B cell (primary cell): ENCODE data around the gene ACKR2. TPM values are rescaled to one million over a fixed set of nuclear protein-coding genes. Genes with fewer than 3 reads are reported as not detected.

Experiments used
- ATAC-seq: fragments of 200-7000 bp; cut with Tn5 transposase; one replicate; pipeline ENCODE4 v1.10.0; 2021; ENCODE audit warnings: low read depth, mild to moderate bottlenecking, moderate number of reproducible peaks, moderate library complexity
- CTCF ChIA-PET: fragments of 350-600 bp; sonication (Branson Sonifier 250); formaldehyde crosslinking; loops from one replicate; lab custom pipeline; 2021; ENCODE audit warnings: antibody characterized with exemption, inconsistent platforms; lab: Charles Lee
- POLR2A ChIA-PET: fragments of 350-600 bp; sonication (Branson Sonifier 250); formaldehyde crosslinking; loops from one replicate; lab custom pipeline; 2021; ENCODE audit warnings: antibody characterized with exemption; lab: Charles Lee
- DNase-seq: peaks from one replicate; pipeline ENCODE4 v3.0.0; 2013
- H2AFZ ChIP-seq: 2 replicates; pipeline ENCODE4 v1.6.1; 2012; ENCODE audit warnings: mild to moderate bottlenecking, low read depth, low read length; ENCODE audit not compliant: insufficient read depth, poor library complexity, severe bottlenecking
- H3K27ac ChIP-seq, 2 donors: 1 replicate in 1 of 2; 2 replicates in 1 of 2; pipeline ENCODE4 v1.5.1; 2012 to 2013; ENCODE audit warnings: low read length in 2 of 2, mild to moderate bottlenecking in 2 of 2, moderate library complexity in 1 of 2
- H3K27me3 ChIP-seq, 4 experiments: fragments of 200-600 bp in 1 of 4; sonication (generic) in 1 of 4; replicated peaks in 1 of 4; 1 replicate in 2 of 4; 2 replicates in 2 of 4; pipeline versions ENCODE4 v1.6.1 to v1.7.0; 2013 to 2016; ENCODE audit warnings: low read length in 3 of 4, mild to moderate bottlenecking in 2 of 4, mixed read lengths in 1 of 4, moderate library complexity in 1 of 4; ENCODE audit not compliant: insufficient read depth in 4 of 4, control insufficient read depth in 3 of 4; ENCODE audit errors: control extremely low read depth in 1 of 4
- H3K36me3 ChIP-seq, 2 experiments: replicated peaks in 1 of 2; 1 replicate in 1 of 2; 2 replicates in 1 of 2; pipeline versions ENCODE4 v1.6.1 to v1.7.1; 2013; ENCODE audit warnings: low read length in 1 of 2; ENCODE audit not compliant: insufficient read depth in 2 of 2, control insufficient read depth in 1 of 2; ENCODE audit errors: control extremely low read depth in 1 of 2, extremely low read depth in 1 of 2
- H3K4me1 ChIP-seq, 2 donors: fragments of 200-600 bp in 1 of 2; sonication (generic) in 1 of 2; 1 replicate in 1 of 2; 2 replicates in 1 of 2; pipeline versions ENCODE4 v1.5.1 to v1.6.1; 2013 to 2017; ENCODE audit warnings: low read length in 2 of 2; ENCODE audit not compliant: control insufficient read depth in 2 of 2, insufficient read depth in 2 of 2
- H3K4me2 ChIP-seq: replicated peaks from 2 replicates; pipeline ENCODE3; 2012; ENCODE audit warnings: mild to moderate bottlenecking, low read depth, low read length; ENCODE audit not compliant: poor library complexity, severe bottlenecking
- H3K4me3 ChIP-seq, 5 experiments: fragments of 200-600 bp in 1 of 5; sonication (generic) in 1 of 5; 1 replicate in 3 of 5; 2 replicates in 2 of 5; pipeline versions ENCODE4 v1.5.1 to v1.7.0; 2011 to 2016; ENCODE audit warnings: low read length in 4 of 5, mild to moderate bottlenecking in 4 of 5, low read depth in 2 of 5, control low read depth in 1 of 5, moderate library complexity in 1 of 5; ENCODE audit not compliant: insufficient read depth in 1 of 5; ENCODE audit errors: control extremely low read depth in 1 of 5, extremely low read depth in 1 of 5
- H3K79me2 ChIP-seq: fragments of 200-600 bp; sonication (generic); one replicate; pipeline ENCODE4 v1.6.0; 2016; ENCODE audit warnings: low read length; ENCODE audit not compliant: control insufficient read depth, insufficient read depth
- H3K9ac ChIP-seq: fragments of 200-600 bp; sonication (generic); 2 replicates; pipeline ENCODE4 v1.6.1; 2017; ENCODE audit warnings: mild to moderate bottlenecking, low read length, moderate library complexity
- H3K9me3 ChIP-seq, 3 donors: one replicate each; pipeline versions ENCODE4 v1.6.1 to v1.7.1; 2013; ENCODE audit warnings: low read length in 2 of 3; ENCODE audit not compliant: control insufficient read depth in 2 of 3, insufficient read depth in 1 of 3; ENCODE audit errors: control extremely low read depth in 1 of 3
- H4K20me1 ChIP-seq: 2 replicates; pipeline ENCODE4 v1.6.0; 2012; ENCODE audit warnings: mild to moderate bottlenecking, low read length; ENCODE audit not compliant: insufficient read depth, control insufficient read depth, poor library complexity, severe bottlenecking
- H3K27ac Mint-ChIP-seq: one replicate; pipeline ENCODE4 v1.8.0; 2021; ENCODE audit warnings: mixed read lengths
- H3K27me3 Mint-ChIP-seq: one replicate; pipeline ENCODE4 v1.8.0; 2021; ENCODE audit warnings: mixed read lengths
- H3K4me1 Mint-ChIP-seq: one replicate; pipeline ENCODE4 v1.8.0; 2021; ENCODE audit warnings: mixed read lengths
- H3K4me3 Mint-ChIP-seq: one replicate; pipeline ENCODE4 v1.8.0; 2021; ENCODE audit warnings: mixed read lengths
- H3K9me3 Mint-ChIP-seq: one replicate; pipeline ENCODE4 v1.8.0; 2022; ENCODE audit warnings: mixed read lengths; ENCODE audit not compliant: insufficient read depth
- EZH2 ChIP-seq: IDR thresholded peaks from 2 replicates; pipeline ENCODE4 v1.6.1; 2012; ENCODE audit warnings: borderline replicate concordance, low read depth, mild to moderate bottlenecking, moderate library complexity, low read length; ENCODE audit not compliant: insufficient read depth, poor library complexity, severe bottlenecking
- WGBS: methylation state at CpG from one replicate; pipeline ENCODE4 v1.1.5; 2013; ENCODE audit warnings: missing lambda C conversion rate; ENCODE audit not compliant: insufficient coverage; 5-methylcytosine and 5-hydroxymethylcytosine counted together
- intact Hi-C: fragments of 100-400 bp; cut with micrococcal nuclease; formaldehyde crosslinking; loops from one replicate; pipeline ENCODE4 v1.10.0; 2022
- polyA plus RNA-seq: library from polyadenylated mRNA; depleted of rRNA; stranded (reverse); fragments of >200 nt; gene quantifications from 2 replicates; pipeline ENCODE4 v1.2.3, GENCODE V29; 2012
- total RNA-seq, 2 donors: library from RNA; stranded (reverse); fragments of 120-200 nt in 1 of 2; gene quantifications; 1 replicate in 1 of 2; 2 replicates in 1 of 2; pipeline versions ENCODE4 v1.2.3 to v1.2.4, GENCODE V29; 2013 to 2022
- TF ChIP-seq, protein P1 (sequence below): fragments of 200-600 bp; IDR thresholded peaks from one replicate; pipeline ENCODE4 v1.8.0; 2022; ENCODE audit warnings: antibody characterized with exemption, mild to moderate bottlenecking

ACKR2 gene
- total and polyA plus RNA-seq, 2 donors (not counting 1 experiment from before 2014, with no cell fraction given) = 0.31 to 1.7 TPM

DNA sequence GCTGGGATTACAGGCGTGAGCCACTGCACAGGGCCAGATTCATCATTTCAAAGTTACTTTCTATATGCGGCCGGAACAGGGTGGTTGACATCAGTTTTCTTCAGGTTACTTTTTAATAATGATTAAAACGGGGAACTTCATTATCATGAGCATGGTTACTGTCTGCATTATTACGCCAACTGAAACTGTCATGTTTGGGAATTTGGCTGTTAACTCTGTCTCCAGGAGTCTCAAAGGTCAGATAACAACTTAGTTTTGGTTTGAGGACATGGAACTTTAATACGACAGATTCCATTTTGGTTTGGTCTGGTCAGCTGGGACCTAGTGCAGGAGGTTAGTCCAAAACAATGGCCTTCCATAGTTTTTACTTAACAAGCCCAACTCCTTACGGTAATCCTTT is 57.9 kb downstream of the ACKR2 start:
- no peak overlapping the region for H3K4me3 Mint-ChIP-seq
- no peak overlapping the region for H3K4me3 ChIP-seq
- no peaks in the 10 kb centered on the region for H3K9me3 ChIP-seq
- WGBS = 96% methylated on average over 4 of the region's 7 CpGs
- no peaks in the 10 kb centered on the region for H4K20me1 ChIP-seq
- H3K36me3 ChIP-seq = no peaks in the 10 kb centered on the region
- DNase-seq = no peak
- no peaks in the 10 kb centered on the region for H3K4me1 ChIP-seq
- ChIA-PET CTCF (no interaction called here), POLR2A (no interaction called here)
- H2AFZ ChIP-seq = no peak overlapping the region
- H3K79me2 ChIP-seq = no peaks in the 10 kb centered on the region
- H3K9me3 Mint-ChIP-seq = no peaks in the 10 kb centered on the region
- TF ChIP-seq, protein P1, sequence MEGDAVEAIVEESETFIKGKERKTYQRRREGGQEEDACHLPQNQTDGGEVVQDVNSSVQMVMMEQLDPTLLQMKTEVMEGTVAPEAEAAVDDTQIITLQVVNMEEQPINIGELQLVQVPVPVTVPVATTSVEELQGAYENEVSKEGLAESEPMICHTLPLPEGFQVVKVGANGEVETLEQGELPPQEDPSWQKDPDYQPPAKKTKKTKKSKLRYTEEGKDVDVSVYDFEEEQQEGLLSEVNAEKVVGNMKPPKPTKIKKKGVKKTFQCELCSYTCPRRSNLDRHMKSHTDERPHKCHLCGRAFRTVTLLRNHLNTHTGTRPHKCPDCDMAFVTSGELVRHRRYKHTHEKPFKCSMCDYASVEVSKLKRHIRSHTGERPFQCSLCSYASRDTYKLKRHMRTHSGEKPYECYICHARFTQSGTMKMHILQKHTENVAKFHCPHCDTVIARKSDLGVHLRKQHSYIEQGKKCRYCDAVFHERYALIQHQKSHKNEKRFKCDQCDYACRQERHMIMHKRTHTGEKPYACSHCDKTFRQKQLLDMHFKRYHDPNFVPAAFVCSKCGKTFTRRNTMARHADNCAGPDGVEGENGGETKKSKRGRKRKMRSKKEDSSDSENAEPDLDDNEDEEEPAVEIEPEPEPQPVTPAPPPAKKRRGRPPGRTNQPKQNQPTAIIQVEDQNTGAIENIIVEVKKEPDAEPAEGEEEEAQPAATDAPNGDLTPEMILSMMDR = no peak
- no peak for TF ChIP-seq EZH2
- ATAC-seq = no peak
- intact Hi-C loops = no loop called here
- no peaks in the 10 kb centered on the region for H3K4me1 Mint-ChIP-seq
- no peak overlapping the region for H3K9ac ChIP-seq
- H3K27me3 ChIP-seq = no peaks in the 10 kb centered on the region
- no peak overlapping the region for H3K27ac Mint-ChIP-seq
- H3K27ac ChIP-seq = no peak overlapping the region
- peaks cover under 1% of the 10 kb centered on the region for H3K27me3 Mint-ChIP-seq
- H3K4me2 ChIP-seq = no peak overlapping the region

DNA sequence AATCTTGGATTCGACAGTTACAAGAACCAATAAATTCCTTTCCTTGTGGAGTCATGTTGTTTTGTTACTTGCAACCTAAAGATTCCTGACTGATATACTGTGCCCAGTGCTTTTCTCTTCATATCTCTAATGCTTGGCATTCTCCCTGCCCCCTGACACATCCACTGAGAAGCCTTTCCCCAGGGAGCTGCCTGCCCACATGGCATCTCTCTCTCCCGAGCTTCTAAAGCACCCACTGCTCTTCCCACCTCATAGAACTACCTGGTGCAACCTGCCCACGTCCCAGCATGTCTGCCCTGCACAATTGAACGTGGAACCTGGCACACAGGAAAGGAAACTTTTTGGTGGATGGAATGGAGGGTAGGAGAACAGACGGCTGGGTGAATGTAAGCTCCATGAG is 59.6 kb downstream of the ACKR2 start:
- no peak overlapping the region for H3K4me3 Mint-ChIP-seq
- no peak overlapping the region for H2AFZ ChIP-seq
- DNase-seq (no peak), ATAC-seq (no peak)
- no peaks in the 10 kb centered on the region for H3K9me3 ChIP-seq
- no peak overlapping the region for H3K27ac ChIP-seq
- peaks cover 7% of the 10 kb centered on the region for H3K27me3 Mint-ChIP-seq
- no peak overlapping the region for H3K4me3 ChIP-seq
- no peak overlapping the region for H3K4me2 ChIP-seq
- 100% methylated on average over 2 of the region's 5 CpGs for WGBS
- H3K4me1 Mint-ChIP-seq = no peaks in the 10 kb centered on the region
- ChIA-PET POLR2A (no interaction called here), CTCF (interaction anchor here (1.5 kb wide), 2 partner anchors 12 to 30 kb away, joined by 5 to 7 read pairs; no protein-coding TSS in a partner anchor)
- H3K27ac Mint-ChIP-seq = no peak overlapping the region
- H3K27me3 ChIP-seq = no peaks in the 10 kb centered on the region
- no peak overlapping the region for H3K9ac ChIP-seq
- H3K36me3 ChIP-seq = no peaks in the 10 kb centered on the region
- H4K20me1 ChIP-seq = no peaks in the 10 kb centered on the region
- TF ChIP-seq, protein P1 = no peak
- TF ChIP-seq EZH2 = no peak
- no peaks in the 10 kb centered on the region for H3K9me3 Mint-ChIP-seq
- intact Hi-C loops = no loop called here
- H3K79me2 ChIP-seq = no peaks in the 10 kb centered on the region
- no peaks in the 10 kb centered on the region for H3K4me1 ChIP-seq
